DMS53 treated with DMSO at 0.1 percent for 48 hours (cell line): ENCODE measurements around the gene NR2F1.

Source experiments
- DNase-seq: peaks from one replicate; lab custom pipeline; 2025; ENCODE audit not compliant: unreplicated experiment; lab: John Stamatoyannopoulos, UW

NR2F1 gene

DNA sequence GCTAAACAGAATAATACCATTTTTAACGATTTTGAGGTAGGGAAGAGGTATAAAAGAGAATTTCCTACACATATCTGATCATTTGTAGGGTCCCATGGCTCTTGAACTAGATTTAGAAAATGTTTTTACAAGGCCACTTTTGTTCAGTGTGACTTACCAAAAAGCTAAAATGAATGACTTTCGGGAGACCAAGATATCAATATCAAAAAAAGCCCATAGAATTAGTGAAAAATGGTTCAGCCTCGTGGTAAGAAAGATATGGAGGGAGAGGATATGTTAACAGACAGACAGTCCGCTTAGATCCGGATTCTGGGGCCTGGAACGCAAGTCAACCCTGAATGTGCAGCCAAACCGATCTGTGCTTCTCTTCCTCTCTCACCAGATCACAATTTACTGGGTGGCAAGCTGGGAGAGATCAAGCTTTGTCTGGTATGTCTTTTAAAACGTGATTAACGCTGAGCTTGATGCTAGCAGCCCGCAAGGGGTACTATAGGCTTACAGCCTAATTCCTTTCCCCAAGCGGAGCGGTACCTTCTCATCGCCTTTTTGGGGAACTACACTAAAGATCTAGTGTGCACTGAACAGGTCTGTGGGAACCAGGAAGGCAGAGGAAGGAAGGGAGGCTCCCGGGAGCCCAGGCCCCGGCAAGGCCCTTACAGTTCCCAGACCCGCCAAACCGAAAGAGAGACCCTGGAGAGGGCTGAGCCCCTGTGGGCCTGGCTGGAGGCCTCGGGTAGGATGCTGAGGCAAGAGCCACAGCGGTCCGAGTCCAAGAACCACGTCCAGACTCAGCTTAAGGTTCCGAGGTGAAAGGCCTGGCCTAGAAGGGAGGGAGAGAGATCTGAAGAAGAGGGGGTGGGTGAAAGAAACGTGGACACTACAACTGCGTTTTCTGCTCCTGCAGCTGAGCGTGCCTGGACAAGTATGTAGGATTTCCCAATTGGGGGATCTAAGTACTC is 4.9 kb upstream of the NR2F1 start:
- DNase-seq: no peak

DNA sequence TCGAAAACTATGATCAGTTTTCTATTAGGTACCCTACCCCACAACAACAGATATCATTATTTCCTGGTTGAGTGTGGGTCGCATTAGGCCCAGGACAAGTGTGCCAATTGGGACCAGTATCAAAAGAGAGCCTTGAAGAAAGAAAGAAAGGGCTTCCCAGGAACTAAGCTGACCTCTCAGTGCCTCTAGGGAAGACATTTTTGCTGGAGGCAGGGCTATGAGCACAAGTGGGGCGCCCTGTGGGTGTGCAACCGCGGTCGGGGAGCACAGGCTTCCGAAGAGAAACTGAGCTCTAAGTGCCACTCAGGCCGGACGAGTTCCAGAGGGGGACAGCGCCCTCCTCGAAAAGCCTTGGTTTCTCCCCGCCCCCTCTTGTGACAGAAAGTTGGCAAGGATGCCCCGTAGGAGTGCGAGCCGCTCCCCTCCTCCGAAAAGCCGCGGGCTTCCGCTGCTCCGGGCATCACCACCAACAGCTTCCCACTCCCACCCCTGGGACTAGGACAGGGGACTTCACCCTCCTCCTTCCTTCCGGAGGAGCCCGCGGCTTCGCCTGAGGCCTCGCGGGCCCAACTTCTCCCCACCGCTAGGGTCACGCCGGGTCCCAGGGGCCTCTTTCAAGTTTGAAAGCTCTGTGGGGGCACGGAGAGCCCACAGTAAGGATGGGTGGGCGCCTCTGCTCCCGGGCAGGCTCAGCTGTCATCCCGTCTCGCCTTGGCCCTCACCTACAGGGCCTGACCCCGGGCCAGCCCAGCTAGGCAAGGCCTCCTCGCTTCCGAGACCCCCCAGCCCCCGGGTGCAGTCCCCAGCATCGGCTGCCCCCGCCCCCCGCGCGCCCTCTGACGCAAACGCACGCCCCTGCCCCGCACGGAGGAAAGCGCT is 4.0 kb upstream of the NR2F1 start:
- no peak for DNase-seq

DNA sequence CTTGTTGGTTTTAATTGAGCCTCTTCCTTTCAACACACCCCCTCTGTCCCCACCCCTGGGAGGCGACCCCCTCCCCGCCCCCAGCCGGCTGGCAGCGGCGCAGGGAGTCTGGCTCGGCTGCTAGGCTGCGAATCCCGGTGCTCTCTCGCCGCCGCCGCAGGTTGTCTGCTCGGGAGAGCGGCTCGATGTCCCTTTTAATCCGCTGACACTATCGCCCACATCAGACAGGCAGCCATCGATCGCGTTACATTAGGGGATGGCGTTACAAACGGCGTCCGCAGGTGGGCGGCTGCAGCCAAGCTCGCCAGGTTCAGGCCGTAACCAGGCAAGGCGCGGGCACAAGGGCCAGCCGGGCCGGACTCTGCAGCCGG is 3.3 kb upstream of the NR2F1 start:
- DNase-seq: no peak

DNA sequence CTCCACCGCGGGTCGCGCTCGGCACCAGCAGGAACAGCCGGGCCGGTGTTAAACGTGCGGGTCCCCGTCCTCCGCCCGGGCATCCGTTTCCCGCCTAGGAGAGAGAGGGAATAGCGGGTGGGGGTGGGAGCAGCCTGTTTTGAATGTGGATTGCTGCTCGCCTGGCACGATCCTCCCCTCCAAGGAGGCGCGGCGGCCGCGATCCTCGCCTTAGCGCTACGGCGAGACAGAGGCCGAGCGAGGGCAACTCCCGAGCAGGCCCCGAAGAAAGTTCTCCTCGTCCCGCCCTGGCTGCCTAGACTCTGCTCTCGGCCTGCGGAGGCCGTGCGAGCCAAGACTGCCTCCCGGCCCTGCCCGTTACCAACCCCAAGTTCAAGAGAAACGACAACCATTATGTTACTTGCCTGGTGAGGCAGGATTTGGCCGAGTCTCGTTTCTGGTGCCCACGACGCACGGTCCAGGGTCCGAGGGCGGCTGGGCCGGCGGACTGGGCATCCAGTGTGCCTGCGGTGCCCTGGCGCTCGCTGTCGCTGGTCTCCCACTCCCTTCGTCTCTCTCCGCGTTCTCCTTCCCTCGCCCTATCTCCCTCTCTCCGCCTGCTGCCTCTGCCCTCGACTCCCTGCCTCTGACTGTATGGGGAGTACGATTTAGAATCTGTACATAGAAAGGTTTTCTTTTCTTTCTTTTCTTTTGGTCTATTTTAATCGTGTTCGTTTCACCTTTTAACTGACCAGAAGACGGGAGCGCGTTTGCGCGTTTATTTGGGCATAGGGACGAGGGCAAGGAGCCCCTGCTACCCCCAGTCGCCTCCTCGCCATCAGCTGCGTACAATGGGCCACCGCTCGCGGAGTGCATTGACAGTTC is 2.7 kb upstream of the NR2F1 start:
- DNase-seq: peak; percentile 46

DNA sequence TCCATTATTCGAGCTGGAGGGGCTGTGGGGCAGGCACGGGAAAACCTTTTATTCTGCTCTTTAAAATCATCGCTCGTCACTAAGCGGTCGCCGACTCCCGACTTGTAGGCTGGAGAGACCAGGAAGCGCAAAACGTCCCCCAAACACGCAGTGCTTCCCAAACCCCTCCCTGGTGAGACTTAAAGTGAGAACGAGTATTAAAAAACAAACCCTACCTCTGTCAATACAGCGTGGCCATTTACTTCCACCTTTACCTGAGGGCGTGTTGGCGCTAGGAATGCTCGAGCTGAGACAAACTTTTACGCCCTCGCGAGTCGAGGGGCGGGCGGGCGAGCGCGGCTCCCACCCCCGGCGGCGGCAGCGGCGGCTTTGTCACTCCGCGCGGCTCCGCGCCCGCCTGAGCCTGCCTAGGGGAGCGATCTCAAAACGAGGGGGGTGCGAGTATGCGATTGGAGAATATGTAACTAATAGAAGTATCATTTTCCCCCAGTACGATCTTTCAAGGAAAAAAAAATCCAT is 2.0 kb upstream of the NR2F1 start, which contains the start of gene NR2F1-AS1:
Gene NR2F1-AS1 (minus strand): TSS at position 293 of the 519 bp plus-strand sequence.
- DNase-seq: peak; percentile 63

DNA sequence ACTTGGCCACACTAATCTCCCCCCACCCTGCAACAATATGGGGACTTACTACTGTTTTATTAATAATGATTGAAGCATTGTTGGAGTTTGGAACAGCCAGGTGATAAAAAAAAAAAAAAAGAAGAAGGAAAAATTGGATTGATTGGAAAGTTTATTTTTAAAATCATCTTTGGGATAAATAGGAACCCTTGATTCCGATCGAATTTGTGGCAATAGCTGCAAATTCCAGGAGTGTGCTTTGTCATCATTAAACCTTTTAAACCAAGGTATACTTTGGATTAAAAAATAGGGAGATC is 907 bp upstream of the NR2F1 start:
- DNase-seq: no peak

DNA sequence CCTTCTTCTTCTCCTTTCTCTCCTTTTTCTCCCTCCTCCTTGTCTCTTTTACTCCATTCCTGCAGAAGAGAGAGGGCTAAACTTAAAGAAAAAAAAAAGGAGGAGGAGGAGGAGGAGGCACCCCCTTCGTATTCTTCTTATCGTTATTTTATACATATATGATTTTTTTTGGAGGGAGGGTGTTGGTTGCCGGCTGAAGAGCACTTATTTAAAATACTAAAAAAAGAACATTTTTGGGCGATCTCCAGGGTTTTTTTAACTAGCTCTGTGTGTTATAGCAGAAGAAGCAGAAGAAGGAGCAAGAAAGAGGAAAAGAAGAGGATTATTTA is 381 bp downstream of the NR2F1 start:
- no peak for DNase-seq

DNA sequence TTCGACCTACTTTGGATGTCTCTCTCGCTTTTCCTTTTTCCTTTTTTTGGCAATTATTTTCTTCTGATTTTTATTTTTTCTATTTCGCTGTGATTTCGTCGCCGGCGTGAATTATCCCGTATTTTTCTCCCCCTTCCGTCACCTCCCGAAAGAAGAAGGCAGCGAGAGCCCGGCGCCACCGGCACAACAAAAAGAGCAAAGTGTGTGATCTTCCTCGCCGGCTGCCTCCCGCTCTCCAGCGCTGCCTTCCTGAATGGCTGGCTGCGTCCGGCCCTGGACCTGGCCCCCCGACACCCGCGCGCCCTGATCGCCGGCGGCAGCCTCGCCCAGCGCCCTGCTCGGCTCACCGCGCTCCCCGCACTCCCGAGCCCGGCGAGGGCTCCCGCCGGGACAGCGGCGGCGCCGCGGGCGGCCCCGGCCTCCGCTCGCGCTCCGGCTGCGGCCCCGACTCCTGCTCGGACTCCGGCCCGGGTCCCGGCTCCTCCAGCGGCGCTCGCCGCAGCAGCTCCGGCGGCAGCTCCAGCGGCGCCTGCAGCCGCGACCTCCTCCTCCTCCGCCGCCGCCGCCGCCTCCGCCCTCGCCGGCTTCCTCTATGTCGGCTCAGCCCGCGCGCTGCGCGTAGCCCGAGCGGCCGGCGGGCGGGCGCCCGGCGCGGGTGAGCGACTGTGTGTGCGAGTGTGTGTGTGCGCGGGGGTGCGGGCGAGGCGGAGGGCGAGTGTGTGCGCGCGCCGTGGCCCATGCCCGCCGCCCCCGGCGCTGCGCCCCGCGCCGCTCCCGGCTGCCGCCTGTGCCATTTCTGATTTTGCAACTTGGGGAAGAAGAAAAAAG is 960 bp downstream of the NR2F1 start:
- DNase-seq: no peak

DNA sequence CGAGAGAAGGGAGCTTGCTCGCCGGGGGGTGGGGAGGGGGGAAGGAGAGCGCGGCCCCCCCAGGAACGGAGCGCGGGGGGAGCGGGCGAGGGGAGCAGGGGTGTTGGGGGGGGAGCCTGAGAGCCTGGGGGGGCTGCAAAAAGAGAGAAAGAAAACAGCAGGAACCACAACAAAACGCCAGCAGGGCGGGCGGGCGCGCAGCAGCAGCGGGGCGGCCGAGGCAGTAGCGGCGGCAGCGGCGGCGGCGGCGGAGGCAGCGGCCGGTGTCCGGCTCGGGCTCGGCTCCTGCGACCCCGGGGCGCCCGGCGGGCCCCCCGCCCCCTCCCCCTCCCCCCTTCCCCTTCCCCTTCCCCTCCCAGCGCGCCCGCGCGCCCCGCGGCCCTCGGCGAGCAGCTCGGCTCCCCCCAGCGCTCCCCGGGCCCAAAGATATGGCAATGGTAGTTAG is 1.6 kb downstream of the NR2F1 start:
- no peak for DNase-seq

DNA sequence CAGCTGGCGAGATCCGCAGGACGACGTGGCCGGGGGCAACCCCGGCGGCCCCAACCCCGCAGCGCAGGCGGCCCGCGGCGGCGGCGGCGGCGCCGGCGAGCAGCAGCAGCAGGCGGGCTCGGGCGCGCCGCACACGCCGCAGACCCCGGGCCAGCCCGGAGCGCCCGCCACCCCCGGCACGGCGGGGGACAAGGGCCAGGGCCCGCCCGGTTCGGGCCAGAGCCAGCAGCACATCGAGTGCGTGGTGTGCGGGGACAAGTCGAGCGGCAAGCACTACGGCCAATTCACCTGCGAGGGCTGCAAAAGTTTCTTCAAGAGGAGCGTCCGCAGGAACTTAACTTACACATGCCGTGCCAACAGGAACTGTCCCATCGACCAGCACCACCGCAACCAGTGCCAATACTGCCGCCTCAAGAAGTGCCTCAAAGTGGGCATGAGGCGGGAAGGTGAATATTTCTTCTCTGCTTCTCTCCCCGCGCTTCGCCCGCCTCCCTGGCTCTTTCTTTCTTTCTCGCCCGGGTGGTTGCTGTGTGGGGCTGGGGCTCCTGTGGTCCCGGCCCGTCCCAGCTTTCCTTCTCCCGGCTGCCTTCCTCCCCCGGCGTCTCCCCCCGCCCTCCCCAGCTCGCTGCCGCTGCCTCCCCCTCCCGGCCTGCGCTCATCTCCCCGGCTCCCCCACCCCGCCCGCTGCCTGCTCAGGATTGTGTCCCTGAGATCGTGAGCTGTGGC is 2.2 kb downstream of the NR2F1 start:
- DNase-seq: no peak

DNA sequence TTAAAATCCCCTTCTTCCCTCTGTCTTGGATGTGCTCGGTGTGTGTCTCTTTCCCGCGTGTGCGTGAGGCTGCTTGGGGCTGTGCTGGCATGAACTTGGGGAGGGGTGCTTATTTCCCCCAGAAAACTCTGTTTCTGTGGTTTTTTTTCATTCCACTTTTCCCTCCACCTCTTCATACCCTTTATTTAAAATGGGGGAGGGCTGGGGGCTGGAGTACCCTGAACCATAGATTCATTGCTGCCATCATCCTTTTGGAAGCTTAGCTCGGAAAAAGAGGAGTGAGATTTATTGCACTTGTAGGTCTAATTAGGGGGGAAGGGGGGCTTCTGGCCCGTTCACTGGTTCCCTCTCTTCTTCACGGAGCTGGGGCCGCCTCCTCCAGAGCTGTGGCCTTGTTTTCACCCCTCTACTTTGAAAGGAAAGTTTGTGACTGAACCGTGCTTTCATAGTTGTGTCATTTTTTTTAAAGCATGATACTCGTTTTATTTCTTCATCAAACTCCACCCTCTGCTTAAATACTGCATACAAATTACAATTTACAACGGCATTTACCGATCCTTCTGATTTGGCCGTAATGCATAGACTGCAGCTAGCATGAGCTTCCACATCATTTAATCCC is 2.9 kb downstream of the NR2F1 start:
- no peak for DNase-seq

DNA sequence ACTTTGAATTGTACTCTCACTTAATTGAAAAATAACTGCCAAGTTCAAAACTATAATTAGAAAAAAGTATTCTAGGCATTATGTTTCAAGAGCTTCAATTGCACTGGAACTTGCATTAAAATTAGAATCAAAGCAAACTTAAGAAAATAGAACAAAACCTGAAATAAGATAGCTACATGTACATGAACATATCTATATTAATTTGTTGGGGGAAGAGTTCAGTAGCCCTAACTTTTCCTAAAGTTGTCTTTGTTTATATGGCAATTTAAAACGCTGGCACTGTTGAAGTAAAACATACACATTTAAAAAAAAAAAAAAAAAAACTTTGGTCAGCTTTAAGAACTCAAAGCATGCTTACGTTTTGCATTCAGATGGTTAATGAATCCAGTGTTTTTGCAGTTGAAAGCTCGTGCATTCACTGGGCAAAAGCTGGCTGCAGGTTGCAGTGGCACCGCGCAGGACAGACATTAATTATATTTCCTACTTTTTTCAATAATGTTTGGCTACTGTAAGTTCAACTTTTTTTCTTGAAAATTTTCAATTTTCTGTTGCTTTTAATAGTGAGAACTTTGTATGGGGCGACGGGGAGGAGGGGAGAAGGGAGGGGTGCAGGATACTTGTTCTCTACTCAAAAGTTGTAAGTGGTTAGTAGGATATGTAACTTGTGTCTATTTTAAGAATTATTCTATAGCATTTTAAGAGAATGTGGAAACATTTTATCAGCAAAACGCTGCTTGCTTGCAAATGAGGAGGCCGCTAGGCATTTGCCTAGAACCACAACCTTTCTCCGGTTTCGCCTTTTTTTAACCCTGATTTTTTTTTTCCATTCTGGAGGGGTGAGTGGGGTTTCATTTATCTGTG is 3.9 kb downstream of the NR2F1 start:
- DNase-seq: no peak

DNA sequence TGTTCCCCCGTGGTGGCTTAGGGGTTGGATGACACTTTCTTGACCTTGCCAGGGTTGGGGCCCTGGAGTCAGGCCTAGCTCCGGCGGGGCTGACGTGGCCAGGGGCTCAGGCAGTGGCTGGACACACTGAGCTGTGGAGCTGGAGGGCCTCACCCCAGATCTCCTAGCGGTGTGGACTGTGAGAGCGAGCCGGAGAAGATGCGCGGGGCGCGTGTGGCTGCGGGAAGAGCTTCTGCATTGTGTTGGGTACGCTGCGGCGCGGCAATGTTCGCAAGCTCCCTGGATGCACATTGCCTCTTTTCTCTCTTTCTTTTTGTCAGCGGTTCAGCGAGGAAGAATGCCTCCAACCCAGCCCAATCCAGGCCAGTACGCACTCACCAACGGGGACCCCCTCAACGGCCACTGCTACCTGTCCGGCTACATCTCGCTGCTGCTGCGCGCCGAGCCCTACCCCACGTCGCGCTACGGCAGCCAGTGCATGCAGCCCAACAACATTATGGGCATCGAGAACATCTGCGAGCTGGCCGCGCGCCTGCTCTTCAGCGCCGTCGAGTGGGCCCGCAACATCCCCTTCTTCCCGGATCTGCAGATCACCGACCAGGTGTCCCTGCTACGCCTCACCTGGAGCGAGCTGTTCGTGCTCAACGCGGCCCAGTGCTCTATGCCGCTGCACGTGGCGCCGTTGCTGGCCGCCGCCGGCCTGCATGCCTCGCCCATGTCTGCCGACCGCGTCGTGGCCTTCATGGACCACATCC is 4.8 kb downstream of the NR2F1 start:
- DNase-seq: no peak

DNA sequence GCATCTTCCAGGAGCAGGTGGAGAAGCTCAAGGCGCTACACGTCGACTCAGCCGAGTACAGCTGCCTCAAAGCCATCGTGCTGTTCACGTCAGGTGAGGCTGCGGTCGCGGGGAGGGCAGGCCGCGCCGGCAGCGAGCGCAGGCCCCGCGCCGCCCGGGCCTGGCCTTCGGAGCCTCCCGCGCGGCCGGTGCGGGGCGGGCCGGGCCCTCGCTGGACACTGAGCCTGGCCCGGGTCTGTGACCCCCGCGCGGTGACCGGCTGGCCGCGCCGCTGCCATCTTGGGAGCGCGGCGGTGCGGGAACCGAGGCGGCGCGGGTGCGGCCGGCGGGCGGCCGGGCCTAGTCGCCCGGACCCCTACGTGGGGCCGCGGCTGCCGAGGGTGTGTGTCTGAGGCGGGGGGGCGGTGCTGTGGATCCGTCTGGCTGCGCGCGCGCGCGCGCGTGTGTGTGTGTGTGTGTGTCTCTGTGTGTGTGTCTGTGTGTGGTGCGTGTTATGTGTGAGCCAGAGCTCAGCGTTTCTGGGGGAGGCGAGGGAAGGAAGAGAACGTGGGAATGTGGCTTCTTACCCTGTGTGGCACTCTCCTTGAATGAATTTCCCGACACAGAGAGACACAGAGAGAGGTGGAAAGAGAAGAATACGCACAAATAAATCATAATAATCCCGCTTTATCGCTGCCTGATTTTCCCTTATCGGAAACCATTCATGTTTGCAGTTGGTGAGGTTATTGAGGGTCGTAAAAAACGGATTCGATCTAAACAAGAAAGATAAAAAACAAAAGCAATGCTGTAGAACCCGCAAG is 5.5 kb downstream of the NR2F1 start:
- no peak for DNase-seq

DNA sequence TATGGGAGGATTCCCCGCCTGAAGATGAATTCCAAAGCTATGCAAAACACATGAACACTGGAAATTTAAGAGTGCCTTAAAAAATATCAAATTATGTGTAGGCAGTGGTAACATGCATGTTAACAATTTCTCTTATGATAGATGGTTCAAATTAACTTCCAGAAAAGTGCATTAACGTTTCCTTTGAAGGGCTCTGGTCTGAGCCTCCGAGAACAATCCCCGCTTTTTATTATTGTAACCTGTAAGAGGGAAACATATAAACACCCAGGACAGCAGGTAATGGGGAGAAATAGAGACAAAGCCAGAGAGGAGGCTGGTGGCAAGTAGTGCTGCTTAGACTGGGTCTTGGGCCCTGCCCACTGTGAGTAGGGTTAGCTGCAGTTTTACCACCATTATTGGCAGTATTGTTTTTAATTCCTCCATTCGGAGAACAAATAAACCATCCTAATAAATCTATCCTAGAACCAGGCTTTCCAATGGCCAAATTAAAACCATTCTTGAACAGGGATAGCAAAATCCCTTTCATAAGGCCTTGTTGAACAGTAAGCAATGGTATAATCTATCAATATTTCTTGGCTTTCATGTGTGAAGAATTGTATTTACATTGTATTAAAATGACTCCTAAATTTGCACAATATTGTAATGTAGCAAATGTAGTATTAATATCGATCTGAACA is 6.3 kb downstream of the NR2F1 start:
- DNase-seq: no peak

DNA sequence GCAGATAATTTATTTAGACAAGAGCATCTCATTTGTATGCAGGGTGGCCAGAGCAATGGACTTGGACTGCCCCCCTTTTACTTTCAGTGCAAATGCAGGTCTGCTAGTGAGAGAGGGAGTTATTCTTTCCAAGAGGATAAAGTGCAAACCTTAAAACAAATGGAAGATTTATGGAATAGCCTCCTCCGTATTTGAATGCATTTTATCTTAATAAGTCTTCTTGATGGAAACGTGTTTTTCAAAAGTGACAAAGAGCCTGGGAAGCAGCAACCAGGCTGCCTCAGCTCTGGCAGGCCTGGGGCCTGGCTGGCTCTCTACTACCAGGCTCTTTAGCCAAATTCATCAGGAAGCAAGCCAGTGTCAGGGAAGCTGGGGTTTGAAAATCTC is 6.8 kb downstream of the NR2F1 start:
- DNase-seq: no peak
